ENCODE data around the gene RXFP1. TPM values are rescaled to one million over a fixed set of nuclear protein-coding genes. Genes with fewer than 3 reads are reported as not detected.

Gene RXFP1
- total and polyA plus RNA-seq, 7 donors: 0.09 TPM; not detected in 6

DNA sequence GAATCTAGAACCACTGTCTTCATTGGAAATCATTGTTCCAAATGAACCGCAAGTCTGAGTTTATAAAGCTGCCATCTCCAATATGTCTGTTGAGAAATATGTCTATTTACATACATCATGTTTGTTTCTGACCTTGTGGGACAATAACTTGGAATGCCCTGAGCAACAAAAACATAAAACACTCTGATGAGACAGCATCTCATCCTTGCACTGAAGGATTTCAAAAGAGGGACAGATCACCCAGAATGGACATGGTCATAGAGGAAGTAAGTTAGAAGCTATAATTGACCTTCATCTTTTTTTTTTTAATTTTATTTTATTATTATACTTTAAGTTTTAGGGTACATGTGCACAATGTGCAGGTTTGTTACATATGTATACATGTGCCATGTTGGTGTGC, 22.5 kb downstream of the RXFP1 start:
- H3K36me3 ChIP-seq: no peaks in the 10 kb centered on the region
- intact Hi-C loops (cut with DNase I): no loop called here

DNA sequence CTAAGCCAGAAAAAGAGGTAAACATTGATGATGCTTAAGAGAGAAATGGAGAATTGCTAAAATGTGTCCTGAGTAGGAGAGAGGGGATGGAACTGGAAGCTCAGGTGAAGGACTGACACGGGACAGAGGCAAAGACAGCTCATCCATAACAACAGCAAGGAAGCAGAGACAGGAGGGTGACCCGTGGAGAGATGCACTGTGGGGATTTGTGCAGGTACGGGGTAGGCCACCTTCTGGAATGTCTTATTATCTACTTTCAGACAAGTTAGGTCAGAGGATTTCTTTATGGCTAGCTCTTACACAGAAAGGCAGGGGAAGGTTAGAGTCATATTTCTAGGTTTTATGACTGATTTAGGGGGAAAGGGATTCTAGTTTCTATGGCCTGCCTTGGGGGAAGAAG, 31.7 kb downstream of the RXFP1 start:
- TF ChIP-seq EP300 (IDR thresholded peaks at IDR 0.05): no peak
- TF ChIP-seq POLR2A (IDR thresholded peaks at IDR 0.05): no peak
- TF ChIP-seq, protein P1, sequence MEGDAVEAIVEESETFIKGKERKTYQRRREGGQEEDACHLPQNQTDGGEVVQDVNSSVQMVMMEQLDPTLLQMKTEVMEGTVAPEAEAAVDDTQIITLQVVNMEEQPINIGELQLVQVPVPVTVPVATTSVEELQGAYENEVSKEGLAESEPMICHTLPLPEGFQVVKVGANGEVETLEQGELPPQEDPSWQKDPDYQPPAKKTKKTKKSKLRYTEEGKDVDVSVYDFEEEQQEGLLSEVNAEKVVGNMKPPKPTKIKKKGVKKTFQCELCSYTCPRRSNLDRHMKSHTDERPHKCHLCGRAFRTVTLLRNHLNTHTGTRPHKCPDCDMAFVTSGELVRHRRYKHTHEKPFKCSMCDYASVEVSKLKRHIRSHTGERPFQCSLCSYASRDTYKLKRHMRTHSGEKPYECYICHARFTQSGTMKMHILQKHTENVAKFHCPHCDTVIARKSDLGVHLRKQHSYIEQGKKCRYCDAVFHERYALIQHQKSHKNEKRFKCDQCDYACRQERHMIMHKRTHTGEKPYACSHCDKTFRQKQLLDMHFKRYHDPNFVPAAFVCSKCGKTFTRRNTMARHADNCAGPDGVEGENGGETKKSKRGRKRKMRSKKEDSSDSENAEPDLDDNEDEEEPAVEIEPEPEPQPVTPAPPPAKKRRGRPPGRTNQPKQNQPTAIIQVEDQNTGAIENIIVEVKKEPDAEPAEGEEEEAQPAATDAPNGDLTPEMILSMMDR (IDR thresholded peaks at IDR 0.05): no peak
- no peak for TF ChIP-seq POLR2AphosphoS5 (IDR thresholded peaks at IDR 0.05)
- H3K4me1 ChIP-seq: no peaks in the 10 kb centered on the region
- no peak for DNase-seq
- no peak overlapping the region for H3K4me3 ChIP-seq
- no peaks in the 10 kb centered on the region for H3K36me3 ChIP-seq
- no peaks in the 10 kb centered on the region for H3K9me3 ChIP-seq
- H3K27ac ChIP-seq: no peak overlapping the region
- WGBS, 2 donors: 43 to 72% methylated on average over 3 of the region's 3 CpGs
- no peaks in the 10 kb centered on the region for H3K27me3 ChIP-seq
- intact Hi-C loops (cut with DNase I): no loop called here

More for the DNA sequence above, 22.5 kb downstream of the RXFP1 start:
- no peak for DNase-seq
- whole genome bisulfite sequencing, 2 donors: 97 to 98% methylated on average over 1 of the region's 1 CpG
- Histone ChIP-seq H3K4me1 (no peaks in the 10 kb centered on the region), H3K9me3 (peaks cover 0 to 1% (median 0%) of the 10 kb centered on the region in 4 donors), H3K27ac (no peak overlapping the region), H3K27me3 (no peaks in the 10 kb centered on the region), H3K4me3 (no peak overlapping the region)
- TF ChIP-seq, protein P1 (IDR thresholded peaks at IDR 0.05): no peak
- no peak for TF ChIP-seq POLR2A (IDR thresholded peaks at IDR 0.05)
- TF ChIP-seq EP300 (IDR thresholded peaks at IDR 0.05): no peak
- TF ChIP-seq POLR2AphosphoS5 (IDR thresholded peaks at IDR 0.05): no peak

DNA sequence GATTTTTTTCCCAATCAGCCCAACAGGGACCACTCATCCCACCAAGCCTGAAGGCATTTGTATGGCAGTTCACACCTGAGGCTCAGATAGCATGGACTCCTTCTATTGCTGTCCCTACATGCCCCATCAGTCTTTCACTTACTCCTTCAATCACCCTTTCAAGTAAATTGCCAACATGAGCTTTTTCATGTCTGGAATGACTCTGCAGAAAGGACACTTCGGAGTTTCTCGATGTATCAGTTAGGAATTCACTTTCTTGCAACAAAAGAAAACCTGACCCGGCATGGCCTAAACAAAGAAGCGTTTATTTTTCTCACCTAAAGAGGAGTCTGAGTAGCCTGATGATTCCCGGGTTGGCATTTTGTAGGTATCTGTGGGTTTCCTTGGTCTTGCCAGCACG, 38.6 kb downstream of the RXFP1 start:
- TF ChIP-seq EP300 (IDR thresholded peaks at IDR 0.05): no peak
- TF ChIP-seq POLR2A (IDR thresholded peaks at IDR 0.05): no peak
- TF ChIP-seq POLR2AphosphoS5 (IDR thresholded peaks at IDR 0.05): no peak
- TF ChIP-seq, protein P1 (IDR thresholded peaks at IDR 0.05): no peak
- no peak for DNase-seq

DNA sequence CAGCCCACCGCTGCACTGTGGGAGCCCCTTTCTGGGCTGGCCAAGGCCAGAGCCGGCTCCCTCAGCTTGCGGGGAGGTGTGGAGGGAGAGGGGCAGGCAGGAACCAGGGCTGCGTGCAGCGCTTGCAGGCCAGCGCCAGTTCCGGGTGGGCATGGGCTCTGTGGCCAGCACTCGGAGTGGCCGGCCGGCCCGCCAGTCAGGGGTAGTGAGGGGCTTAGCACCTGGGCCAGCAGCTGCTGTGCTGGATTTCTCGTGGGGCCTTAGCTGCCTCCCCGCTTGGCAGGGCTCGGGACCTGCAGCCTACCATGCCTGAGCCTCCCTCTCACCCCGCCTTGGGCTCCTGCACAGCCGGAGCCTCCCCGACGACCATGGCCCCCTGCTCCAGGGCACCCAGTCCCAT, 45.2 kb downstream of the RXFP1 start:
- DNase-seq: no peak
- Histone ChIP-seq H3K27ac (no peak overlapping the region), H3K9me3 (no peaks in the 10 kb centered on the region), H3K4me1 (no peaks in the 10 kb centered on the region), H3K27me3 (no peaks in the 10 kb centered on the region), H3K4me3 (no peak overlapping the region), H3K36me3 (no peaks in the 10 kb centered on the region)
- WGBS, 2 donors: 93 to 97% methylated on average over 18 of the region's 18 CpGs
- intact Hi-C loops (cut with DNase I): no loop called here
- TF ChIP-seq, protein P1 (IDR thresholded peaks at IDR 0.05): no peak
- TF ChIP-seq EP300 (IDR thresholded peaks at IDR 0.05) (no peak), POLR2AphosphoS5 (IDR thresholded peaks at IDR 0.05) (no peak), POLR2A (IDR thresholded peaks at IDR 0.05) (no peak)

More for the DNA sequence above, 38.6 kb downstream of the RXFP1 start:
- H3K4me3 ChIP-seq: no peak overlapping the region
- no peaks in the 10 kb centered on the region for H3K27me3 ChIP-seq
- H3K4me1 ChIP-seq: no peaks in the 10 kb centered on the region
- no peak overlapping the region for H3K27ac ChIP-seq
- intact Hi-C loops (cut with DNase I): no loop called here
- WGBS, 2 donors: 81 to 89% methylated on average over 6 of the region's 6 CpGs
- no peaks in the 10 kb centered on the region for H3K9me3 ChIP-seq
- no peaks in the 10 kb centered on the region for H3K36me3 ChIP-seq

DNA sequence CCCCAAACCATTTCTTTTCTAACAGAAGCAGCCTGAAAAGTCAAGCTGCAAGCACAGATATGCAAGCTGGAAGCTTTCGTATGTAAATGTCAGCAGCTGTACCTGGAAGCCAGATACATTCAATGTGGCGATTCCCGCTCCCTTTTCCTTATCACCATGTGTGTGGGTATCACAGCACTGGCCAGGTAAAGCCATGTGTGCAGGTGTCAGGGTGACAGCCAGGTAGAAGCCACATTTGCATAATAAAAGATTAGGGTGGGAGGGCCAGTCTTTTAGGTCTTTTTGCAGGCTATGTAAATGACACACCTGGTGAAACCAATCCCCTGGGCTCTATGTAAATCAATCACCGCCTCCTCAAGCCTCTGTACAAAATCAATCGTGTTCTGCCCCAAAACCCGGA, 50.1 kb downstream of the RXFP1 start:
- Histone ChIP-seq H3K4me1 (no peaks in the 10 kb centered on the region), H3K27ac (no peak overlapping the region), H3K9me3 (no peaks in the 10 kb centered on the region), H3K27me3 (no peaks in the 10 kb centered on the region), H3K36me3 (no peaks in the 10 kb centered on the region), H3K4me3 (no peak overlapping the region)
- intact Hi-C loops (cut with DNase I): no loop called here
- TF ChIP-seq POLR2A (IDR thresholded peaks at IDR 0.05): no peak
- TF ChIP-seq POLR2AphosphoS5 (IDR thresholded peaks at IDR 0.05): no peak
- TF ChIP-seq EP300 (IDR thresholded peaks at IDR 0.05): no peak
- 88 to 92% methylated on average over 6 of the region's 6 CpGs for WGBS, 2 donors
- no peak for DNase-seq
